IMR-90 (cell line): ENCODE measurements around the gene ZNF618. TPM values are rescaled to one million over a fixed set of nuclear protein-coding genes. Genes with fewer than 3 reads are reported as not detected.

ENCODE experiments used
- ATAC-seq: fragments of 200-7000 bp; cut with Tn5 transposase; 2 replicates; pipeline ENCODE4 v1.9.1; 2020; ENCODE audit warnings: low read depth, mild to moderate bottlenecking, moderate library complexity
- BruUV-seq: library from RNA; stranded (reverse); fragments of 400-500 nt; replicated peaks from 2 replicates; lab custom pipeline; 2021; lab: Mats Ljungman, UMichigan
- CTCF ChIA-PET: fragments of 300-600 bp; formaldehyde crosslinking; extraction: SDS; loops from one replicate; lab custom pipeline; 2021; ENCODE audit warnings: antibody characterized with exemption; lab: Yijun Ruan, JAX
- POLR2A ChIA-PET: fragments of 300-600 bp; sonication (Branson Sonifier 250); formaldehyde crosslinking; loops from one replicate; lab custom pipeline; 2022; ENCODE audit warnings: antibody characterized with exemption; ENCODE audit not compliant: unreplicated experiment; lab: Charles Lee
- DNase-seq: peaks from one replicate; pipeline ENCODE4 v3.0.0; 2013
- H2AFZ ChIP-seq: replicated peaks from 2 replicates; pipeline ENCODE3; 2013; ENCODE audit warnings: low read length, mild to moderate bottlenecking; ENCODE audit not compliant: poor library complexity
- H2AK5ac ChIP-seq: 2 replicates; pipeline ENCODE4 v1.6.1; 2013; ENCODE audit warnings: low read depth, low read length, inconsistent platforms
- H2AK9ac ChIP-seq: replicated peaks from 2 replicates; pipeline ENCODE3; 2013; ENCODE audit warnings: mild to moderate bottlenecking, low read depth, low read length, moderate library complexity; ENCODE audit not compliant: poor library complexity
- H2BK120ac ChIP-seq: 2 replicates; pipeline ENCODE4 v1.6.1; 2013; ENCODE audit warnings: low read depth, low read length, inconsistent platforms
- H2BK15ac ChIP-seq: 3 replicates; pipeline ENCODE4 v1.6.1; 2013; ENCODE audit warnings: low read depth, low read length, inconsistent platforms
- H2BK20ac ChIP-seq: 2 replicates; pipeline ENCODE4 v1.6.1; 2013; ENCODE audit warnings: low read depth, mild to moderate bottlenecking, inconsistent platforms, low read length, moderate library complexity
- H2BK5ac ChIP-seq: 2 replicates; pipeline ENCODE4 v1.6.1; 2013; ENCODE audit warnings: mild to moderate bottlenecking, low read depth, low read length, inconsistent platforms; ENCODE audit not compliant: poor library complexity, severe bottlenecking
- H3K14ac ChIP-seq: replicated peaks from 2 replicates; pipeline ENCODE4 v1.6.1; 2013; ENCODE audit warnings: low read depth, low read length, inconsistent platforms
- H3K18ac ChIP-seq: 2 replicates; pipeline ENCODE4 v1.6.1; 2013; ENCODE audit warnings: low read depth, low read length, control low read depth
- H3K23ac ChIP-seq: 2 replicates; pipeline ENCODE4 v1.6.1; 2013; ENCODE audit warnings: low read depth, low read length, inconsistent platforms
- H3K27ac ChIP-seq: 2 replicates; pipeline ENCODE4 v1.5.1; 2013; ENCODE audit warnings: mild to moderate bottlenecking, control low read depth, low read length; ENCODE audit not compliant: insufficient read depth
- H3K27me3 ChIP-seq: 2 replicates; pipeline ENCODE4 v1.6.1; 2013; ENCODE audit warnings: low read length; ENCODE audit not compliant: control insufficient read depth, insufficient read depth
- H3K36me3 ChIP-seq: 2 replicates; pipeline ENCODE4 v1.6.1; 2013; ENCODE audit warnings: low read length, mixed read lengths; ENCODE audit not compliant: control insufficient read depth, insufficient read depth
- H3K4ac ChIP-seq: 2 replicates; pipeline ENCODE4 v1.6.1; 2013; ENCODE audit warnings: low read depth, low read length, inconsistent platforms
- H3K4me1 ChIP-seq: 2 replicates; pipeline ENCODE4 v1.6.1; 2013; ENCODE audit warnings: low read length, mixed read lengths; ENCODE audit not compliant: control insufficient read depth, insufficient read depth
- H3K4me2 ChIP-seq: 2 replicates; pipeline ENCODE4 v1.6.1; 2013; ENCODE audit warnings: low read depth, mild to moderate bottlenecking, control low read depth, low read length, moderate library complexity
- H3K4me3 ChIP-seq: 2 replicates; pipeline ENCODE4 v1.5.1; 2013; ENCODE audit warnings: low read depth, mild to moderate bottlenecking, control low read depth, low read length, moderate library complexity; ENCODE audit not compliant: insufficient read depth
- H3K56ac ChIP-seq: 2 replicates; pipeline ENCODE4 v1.6.1; 2013; ENCODE audit warnings: low read length, inconsistent platforms; ENCODE audit not compliant: insufficient read depth; ENCODE audit errors: extremely low read depth
- H3K79me1 ChIP-seq, 2 experiments: 2 replicates each; pipeline ENCODE4 v1.6.1; 2013; ENCODE audit warnings: low read length in 2 of 2, inconsistent platforms in 1 of 2, low read depth in 1 of 2
- H3K9ac ChIP-seq: 2 replicates; pipeline ENCODE4 v1.6.1; 2013; ENCODE audit warnings: low read depth, low read length, control low read depth
- H3K9me1 ChIP-seq: 2 replicates; pipeline ENCODE4 v1.6.1; 2013; ENCODE audit warnings: low read length, inconsistent platforms; ENCODE audit not compliant: insufficient read depth
- H3K9me3 ChIP-seq: 2 replicates; pipeline ENCODE4 v1.6.1; 2013; ENCODE audit warnings: low read length; ENCODE audit not compliant: control insufficient read depth, insufficient read depth
- H4K20me1 ChIP-seq: 2 replicates; pipeline ENCODE4 v1.6.1; 2013; ENCODE audit warnings: low read length, inconsistent platforms; ENCODE audit not compliant: insufficient read depth
- H4K5ac ChIP-seq: 2 replicates; pipeline ENCODE4 v1.6.1; 2013; ENCODE audit warnings: mild to moderate bottlenecking, low read depth, low read length, control low read depth
- H4K8ac ChIP-seq, 2 experiments: 2 replicates each; pipeline ENCODE4 v1.6.1; 2013; ENCODE audit warnings: low read depth in 2 of 2, low read length in 2 of 2, control low read depth in 1 of 2, inconsistent platforms in 1 of 2
- H4K91ac ChIP-seq: 2 replicates; pipeline ENCODE4 v1.6.1; 2013; ENCODE audit warnings: low read depth, low read length, inconsistent platforms; ENCODE audit not compliant: insufficient read depth
- CHD1 ChIP-seq: IDR thresholded peaks from 2 replicates; pipeline ENCODE4 v1.6.1; 2012; ENCODE audit warnings: low read depth, low read length, improper control_type of control experiment
- CTCF ChIP-seq: conservative IDR thresholded peaks from 2 replicates; pipeline ENCODE4 v1.5.1; 2012; ENCODE audit warnings: mild to moderate bottlenecking, low read depth, low read length, improper control_type of control experiment
- FOS ChIP-seq: fragments of 150-350 bp; IDR thresholded peaks from 2 replicates; pipeline ENCODE4 v1.6.1; 2016; ENCODE audit warnings: low read depth, low read length
- MAFK ChIP-seq: IDR thresholded peaks from 2 replicates; pipeline ENCODE4 v1.6.1; 2012; ENCODE audit warnings: low read depth, low read length, improper control_type of control experiment
- MAZ ChIP-seq: IDR thresholded peaks from 2 replicates; pipeline ENCODE4 v1.6.1; 2012; ENCODE audit warnings: low read depth, mild to moderate bottlenecking, low read length, improper control_type of control experiment, moderate library complexity, borderline replicate concordance
- NFE2L2 ChIP-seq: fragments of 150-350 bp; IDR thresholded peaks from 2 replicates; pipeline ENCODE4 v1.6.1; 2016; ENCODE audit warnings: low read depth, mild to moderate bottlenecking, low read length
- POLR2A ChIP-seq: IDR thresholded peaks from 2 replicates; pipeline ENCODE4 v1.6.1; 2012; ENCODE audit warnings: mild to moderate bottlenecking, low read depth, low read length
- RCOR1 ChIP-seq: IDR thresholded peaks from 2 replicates; pipeline ENCODE4 v1.6.1; 2012; ENCODE audit warnings: mild to moderate bottlenecking, low read length, improper control_type of control experiment; ENCODE audit not compliant: insufficient replicate concordance
- WGBS, 2 experiments: methylation state at CpG; one replicate each; pipeline versions ENCODE4 v1.1.5 to v1.1.7; 2013; ENCODE audit warnings: missing lambda C conversion rate in 2 of 2; ENCODE audit not compliant: insufficient read length in 1 of 2; ENCODE audit errors: extremely low coverage in 2 of 2; 5-methylcytosine and 5-hydroxymethylcytosine counted together
- dilution Hi-C: fragments of 300-500 bp; cut with HindIII; formaldehyde crosslinking; loops from one replicate; pipeline ENCODE4 v1.14.3; 2018; ENCODE audit warnings: low sequenced_read_pairs; ENCODE audit not compliant: unreplicated experiment
- in situ Hi-C: fragments of 300-500 bp; cut with MboI; formaldehyde crosslinking; loops from 3 replicates; pipeline ENCODE4 v1.14.3; 2019; ENCODE audit warnings: low sequenced_read_pairs, inconsistent platforms, mixed read lengths
- intact Hi-C: fragments of 100-400 bp; cut with micrococcal nuclease; formaldehyde crosslinking; loops from 2 replicates; pipeline ENCODE4 v1.10.0; 2022
- polyA plus RNA-seq, 3 experiments: library from polyadenylated mRNA; depleted of rRNA; stranded (reverse); fragments of >200 nt; gene quantifications; 2 replicates each; pipeline ENCODE4 v1.2.3, GENCODE V29; 2012; ENCODE audit warnings: low replicate concordance in 1 of 3
- total RNA-seq: library from RNA; depleted of rRNA; stranded (reverse); fragments of >200 nt; gene quantifications from 2 replicates; pipeline ENCODE4 v1.2.3, GENCODE V29; 2012

The ZNF618 gene
- total and polyA plus RNA-seq, 2 of the 4 experiments (the other 2 are of a cell fraction): 8.2 to 9.4 TPM

DNA sequence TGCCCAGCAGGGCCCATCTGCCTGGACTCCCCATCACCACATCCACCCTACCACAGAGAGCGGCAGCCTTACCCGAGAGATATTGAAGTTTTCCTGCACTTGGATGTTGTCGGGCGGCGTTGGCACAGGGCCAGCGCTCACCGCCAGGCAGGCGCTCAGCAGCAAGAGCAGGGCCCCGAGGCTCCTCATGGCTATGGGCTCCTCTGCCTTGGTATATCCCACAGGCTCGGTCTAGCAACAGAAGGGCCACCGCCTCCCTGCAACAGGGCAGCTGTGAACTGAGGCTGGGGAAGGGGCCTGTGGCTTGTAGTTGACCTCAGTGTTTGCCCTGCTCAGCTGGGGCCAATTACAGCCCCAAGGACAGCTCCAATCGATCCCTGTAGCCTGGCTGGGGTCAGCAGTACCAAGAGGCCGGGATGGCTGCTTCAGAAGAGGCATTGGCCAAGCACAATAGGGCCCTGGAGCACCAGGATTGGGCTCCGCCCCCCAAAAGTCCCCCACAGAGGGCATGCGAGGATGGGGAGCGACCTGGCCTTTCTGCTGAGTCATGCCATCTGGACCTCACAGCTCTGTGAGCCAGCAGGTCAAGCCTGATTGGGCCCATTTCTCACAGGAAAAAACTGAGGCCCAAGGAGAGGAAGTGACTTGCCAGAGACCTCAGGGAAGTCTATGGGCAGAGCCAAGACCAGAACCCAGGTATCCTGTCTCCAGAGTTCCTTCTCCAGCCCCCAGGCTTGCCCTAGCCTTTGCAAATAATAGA, 202.1 kb downstream of the ZNF618 start, which contains the start of gene AMBP:
TSS of gene AMBP (minus strand) at position 280 of the 760 bp plus-strand sequence. CDS start at position 189, 91 bp downstream.
- Histone ChIP-seq H2AK9ac (no peak within 1 kb of the TSS), H3K4me1 (no peaks in the 10 kb centered on the region; the same call in 1 of the 2 replicates), H3K14ac (no peak within 1 kb of the TSS), H3K36me3 (no peaks in the 10 kb centered on the region), H2AK5ac (no peak within 1 kb of the TSS), H3K79me1 (no peaks in the 10 kb centered on the region), H3K56ac (no peak within 1 kb of the TSS), H2AFZ (no peak within 1 kb of the TSS), H4K91ac (no peak within 1 kb of the TSS), H2BK20ac (no peak within 1 kb of the TSS), H3K27me3 (peaks cover 45% of the 10 kb centered on the region), H3K4me3 (no peak within 1 kb of the TSS), H3K23ac (no peak within 1 kb of the TSS), H3K27ac (no peak within 1 kb of the TSS), H3K9me3 (no peaks in the 10 kb centered on the region; the same call in 1 of the 2 replicates), H3K9me1 (no peaks in the 10 kb centered on the region), H3K18ac (no peak within 1 kb of the TSS), H2BK120ac (no peak within 1 kb of the TSS), H4K20me1 (no peaks in the 10 kb centered on the region), H3K4me2 (no peak within 1 kb of the TSS), H3K9ac (no peak within 1 kb of the TSS), H4K8ac (no peak within 1 kb of the TSS), H2BK5ac (no peak within 1 kb of the TSS), H2BK15ac (no peak within 1 kb of the TSS), H4K5ac (no peak within 1 kb of the TSS), H3K4ac (no peak within 1 kb of the TSS)
- dilution Hi-C loops (no loop called here), in situ Hi-C loops (no loop called here), intact Hi-C loops (no loop called here)
- TF ChIP-seq MAFK: peak; percentile 58
- TF ChIP-seq MAZ: no peak
- no peak for TF ChIP-seq POLR2A
- TF ChIP-seq CTCF: no peak
- peak; percentile 92 for TF ChIP-seq NFE2L2
- no peak for TF ChIP-seq FOS
- no peak for TF ChIP-seq CHD1
- TF ChIP-seq RCOR1: no peak
- no peak for DNase-seq
- CTCF ChIA-PET: no interaction called here
- no TSS peak for BruUV-seq
- POLR2A ChIA-PET: interaction anchor here (0.6 kb wide), 1 partner anchor 25 kb away, joined by 3 read pairs; no protein-coding TSS in a partner anchor
- WGBS, 2 experiments: 44% methylated on average over 3 of the region's 16 CpGs; no CpG with 5 or more reads in 1 of the 2 experiments
- no peak for ATAC-seq
